ENCODE data around the gene CCDC70. TPM values are rescaled to one million over a fixed set of nuclear protein-coding genes. Genes with fewer than 3 reads are reported as not detected.
"Not testable (repeated sequence)": the region's sequence is repeated elsewhere in the genome, so short reads cannot be mapped to it uniquely, and the experiment has no call there.

Gene CCDC70
- total and polyA plus RNA-seq, 3 experiments from 2014 or later = not detected

GRCh38 chr13:51824712-51825111 is 37.1 kb upstream of the CCDC70 start:
- H3K27me3 ChIP-seq (ENCODE audit: insufficient read depth, low read length, poor library complexity, severe bottlenecking); H3K9me3 Mint-ChIP-seq; H3K36me3 ChIP-seq (ENCODE audit: insufficient read depth, low read length); H3K9me3 ChIP-seq (ENCODE audit: low read length); DNase-seq; H3K27ac ChIP-seq (ENCODE audit: low read depth, low read length); H3K36me3 Mint-ChIP-seq; H3K27me3 Mint-ChIP-seq: not testable (repeated sequence)
- ChIA-PET CTCF (interaction anchor here (1.6 to 6.3 kb wide), 5 partner anchors 10 to 22 kb away, joined by 3 to 109 read pairs (median 7); partner anchors contain the start of gene TMEM272), POLR2A (interaction anchor here (0.6 to 1.9 kb wide), 6 partner anchors 10 to 371 kb away, joined by 3 to 15 read pairs (median 4); partner anchors contain the start of gene INTS6)
- Mint-ChIP-seq H3K4me3 (peak overlapping the region; percentile 68 to 92 (median 86)), H3K4me1 (peaks cover 83 to 93% (median 92%) of the 10 kb centered on the region in 3 donors), H3K27ac (peak overlapping the region; percentile 90 to 97 (median 94))
- Histone ChIP-seq H3K4me3 (ENCODE audit: low read length) (peak overlapping the region; percentile 78), H3K4me1 (ENCODE audit: insufficient read depth, low read length) (peaks cover 96% of the 10 kb centered on the region)

- POLR2A ChIA-PET = interaction anchor here (0.6 to 1.9 kb wide), 10 partner anchors 10 to 379 kb away, joined by 3 to 15 read pairs (median 4); partner anchors contain the start of gene INTS6
Observed at GRCh38 chr13:51825165-51825592, 36.6 kb upstream of the CCDC70 start.

GRCh38 chr13:51825681-51826254 is 36.0 kb upstream of the CCDC70 start:
- DNase-seq = peak in 1 of 5 donors; percentile 25
- no peaks in the 10 kb centered on the region for H3K27me3 Mint-ChIP-seq
- peaks cover 72 to 88% (median 86%) of the 10 kb centered on the region in 3 donors for H3K4me1 Mint-ChIP-seq
- no peaks in the 10 kb centered on the region for H3K36me3 Mint-ChIP-seq
- no peaks in the 10 kb centered on the region for H3K9me3 Mint-ChIP-seq
- H3K27me3 ChIP-seq (ENCODE audit: insufficient read depth, low read length, poor library complexity, severe bottlenecking) = no peaks in the 10 kb centered on the region
- ChIA-PET CTCF (interaction anchor here (0.8 to 6.3 kb wide), 7 partner anchors 9 to 23 kb away, joined by 3 to 109 read pairs (median 7); partner anchors contain the start of gene TMEM272), POLR2A (interaction anchor here (0.6 to 1.9 kb wide), 10 partner anchors 10 to 702 kb away, joined by 3 to 15 read pairs (median 5); partner anchors contain the start of gene INTS6)
- H3K4me3 ChIP-seq (ENCODE audit: low read length) = peak overlapping the region; percentile 78
- H3K4me3 Mint-ChIP-seq = peak overlapping the region; percentile 68 to 92 (median 86)
- H3K9me3 ChIP-seq (ENCODE audit: low read length) = no peaks in the 10 kb centered on the region
- no peaks in the 10 kb centered on the region for H3K36me3 ChIP-seq (ENCODE audit: insufficient read depth, low read length)
- H3K27ac ChIP-seq (ENCODE audit: low read depth, low read length) = peak overlapping the region; percentile 25
- peak overlapping the region; percentile 90 to 97 (median 94) for H3K27ac Mint-ChIP-seq
- peaks cover 92% of the 10 kb centered on the region for H3K4me1 ChIP-seq (ENCODE audit: insufficient read depth, low read length)

More at GRCh38 chr13:51825165-51825592, 36.6 kb upstream of the CCDC70 start:
- H3K27ac Mint-ChIP-seq = peak overlapping the region; percentile 90 to 97 (median 94)
- Histone ChIP-seq H3K27me3 (ENCODE audit: insufficient read depth, low read length, poor library complexity, severe bottlenecking) (no peaks in the 10 kb centered on the region), H3K27ac (ENCODE audit: low read depth, low read length) (no peak overlapping the region), H3K4me3 (ENCODE audit: low read length) (peak overlapping the region; percentile 78), H3K4me1 (ENCODE audit: insufficient read depth, low read length) (peaks cover 96% of the 10 kb centered on the region), H3K9me3 (ENCODE audit: low read length) (no peaks in the 10 kb centered on the region), H3K36me3 (ENCODE audit: insufficient read depth, low read length) (no peaks in the 10 kb centered on the region)
- no peaks in the 10 kb centered on the region for H3K27me3 Mint-ChIP-seq
- H3K9me3 Mint-ChIP-seq = no peaks in the 10 kb centered on the region
- H3K4me1 Mint-ChIP-seq = peaks cover 78 to 93% (median 91%) of the 10 kb centered on the region in 3 donors
- H3K4me3 Mint-ChIP-seq = peak overlapping the region; percentile 68 to 92 (median 86)
- no peaks in the 10 kb centered on the region for H3K36me3 Mint-ChIP-seq
- CTCF ChIA-PET = interaction anchor here (1.6 to 6.3 kb wide), 5 partner anchors 11 to 22 kb away, joined by 3 to 109 read pairs (median 7); partner anchors contain the start of gene TMEM272
- DNase-seq = peak in 2 of 5 donors; percentile 71 to 82

- peaks cover 64 to 81% (median 78%) of the 10 kb centered on the region in 3 donors for H3K4me1 Mint-ChIP-seq
Observed at GRCh38 chr13:51826606-51827005, 35.2 kb upstream of the CCDC70 start.

GRCh38 chr13:51827254-51827653 is 34.5 kb upstream of the CCDC70 start:
- H3K4me1 ChIP-seq (ENCODE audit: insufficient read depth, low read length) = peaks cover 84% of the 10 kb centered on the region
- no peaks in the 10 kb centered on the region for H3K9me3 Mint-ChIP-seq
- H3K27ac Mint-ChIP-seq = peak overlapping the region; percentile 86 to 97 (median 94)
- no peaks in the 10 kb centered on the region for H3K36me3 ChIP-seq (ENCODE audit: insufficient read depth, low read length)
- H3K27me3 ChIP-seq (ENCODE audit: insufficient read depth, low read length, poor library complexity, severe bottlenecking) = no peaks in the 10 kb centered on the region
- H3K9me3 ChIP-seq (ENCODE audit: low read length) = no peaks in the 10 kb centered on the region
- H3K4me3 Mint-ChIP-seq = peak overlapping the region in 6 of 7 donors; percentile 49 to 90 (median 72)
- POLR2A ChIA-PET = interaction anchor here (1.9 kb wide), 1 partner anchor 12 kb away, joined by 8 read pairs; no protein-coding TSS in a partner anchor
- DNase-seq = no peak
- H3K4me1 Mint-ChIP-seq = peaks cover 61 to 81% (median 78%) of the 10 kb centered on the region in 3 donors
- CTCF ChIA-PET = interaction anchor here (0.7 to 6.3 kb wide), 6 partner anchors 13 to 300 kb away, joined by 3 to 109 read pairs (median 6); partner anchors contain the start of gene TMEM272
- H3K4me3 ChIP-seq (ENCODE audit: low read length) = peak overlapping the region; percentile 78
- H3K27ac ChIP-seq (ENCODE audit: low read depth, low read length) = no peak overlapping the region
- H3K27me3 Mint-ChIP-seq = no peaks in the 10 kb centered on the region
- no peaks in the 10 kb centered on the region for H3K36me3 Mint-ChIP-seq

More at GRCh38 chr13:51826606-51827005, 35.2 kb upstream of the CCDC70 start:
- no peaks in the 10 kb centered on the region for H3K36me3 ChIP-seq (ENCODE audit: insufficient read depth, low read length)
- Mint-ChIP-seq H3K27me3 (no peaks in the 10 kb centered on the region), H3K9me3 (no peaks in the 10 kb centered on the region), H3K27ac (peak overlapping the region; percentile 90 to 97 (median 94)), H3K4me3 (peak overlapping the region in 6 of 7 donors; percentile 68 to 90 (median 81)), H3K36me3 (no peaks in the 10 kb centered on the region)
- peaks cover 84% of the 10 kb centered on the region for H3K4me1 ChIP-seq (ENCODE audit: insufficient read depth, low read length)
- DNase-seq = peak in 1 of 5 donors; percentile 42
- H3K27me3 ChIP-seq (ENCODE audit: insufficient read depth, low read length, poor library complexity, severe bottlenecking) = no peaks in the 10 kb centered on the region
- no peaks in the 10 kb centered on the region for H3K9me3 ChIP-seq (ENCODE audit: low read length)
- H3K27ac ChIP-seq (ENCODE audit: low read depth, low read length) = peak overlapping the region; percentile 25
- peak overlapping the region; percentile 78 for H3K4me3 ChIP-seq (ENCODE audit: low read length)
- ChIA-PET POLR2A (interaction anchor here (1.2 to 1.9 kb wide), 3 partner anchors 11 to 373 kb away, joined by 5 to 15 read pairs (median 8); partner anchors contain the start of gene INTS6), CTCF (interaction anchor here (0.7 to 6.3 kb wide), 6 partner anchors 11 to 23 kb away, joined by 3 to 109 read pairs (median 7); partner anchors contain the start of gene TMEM272)

GRCh38 chr13:51828730-51829567 is 32.8 kb upstream of the CCDC70 start:
- H3K36me3 ChIP-seq (ENCODE audit: insufficient read depth, low read length) = no peaks in the 10 kb centered on the region
- peak overlapping the region in 1 of 7 donors; percentile 33 for H3K4me3 Mint-ChIP-seq
- no peak overlapping the region for H3K27ac ChIP-seq (ENCODE audit: low read depth, low read length)
- no peak overlapping the region for H3K4me3 ChIP-seq (ENCODE audit: low read length)
- H3K4me1 ChIP-seq (ENCODE audit: insufficient read depth, low read length) = peaks cover 72% of the 10 kb centered on the region
- H3K36me3 Mint-ChIP-seq = no peaks in the 10 kb centered on the region
- ChIA-PET POLR2A (no interaction called here), CTCF (interaction anchor here (0.8 to 6.3 kb wide), 4 partner anchors 10 to 298 kb away, joined by 3 to 109 read pairs (median 3); no protein-coding TSS in a partner anchor)
- H3K9me3 ChIP-seq (ENCODE audit: low read length) = no peaks in the 10 kb centered on the region
- no peaks in the 10 kb centered on the region for H3K9me3 Mint-ChIP-seq
- H3K27me3 Mint-ChIP-seq = no peaks in the 10 kb centered on the region
- H3K27me3 ChIP-seq (ENCODE audit: insufficient read depth, low read length, poor library complexity, severe bottlenecking) = no peaks in the 10 kb centered on the region
- DNase-seq = no peak
- peak overlapping the region in 2 of 8 donors; percentile 66 to 79 for H3K27ac Mint-ChIP-seq
- H3K4me1 Mint-ChIP-seq = peaks cover 51 to 70% (median 65%) of the 10 kb centered on the region in 3 donors

- POLR2A ChIA-PET = no interaction called here
Observed at GRCh38 chr13:51829568-51829899, 32.2 kb upstream of the CCDC70 start.

More at GRCh38 chr13:51829568-51829899, 32.2 kb upstream of the CCDC70 start:
- CTCF ChIA-PET = interaction anchor here (0.8 to 6.3 kb wide), 3 partner anchors 10 to 15 kb away, joined by 3 to 109 read pairs (median 3); no protein-coding TSS in a partner anchor
- Mint-ChIP-seq H3K9me3 (no peaks in the 10 kb centered on the region), H3K27me3 (no peaks in the 10 kb centered on the region), H3K4me1 (peaks cover 45 to 68% (median 62%) of the 10 kb centered on the region in 3 donors), H3K27ac (peak overlapping the region in 1 of 8 donors; percentile 72), H3K4me3 (no peak overlapping the region), H3K36me3 (no peaks in the 10 kb centered on the region)
- H3K27me3 ChIP-seq (ENCODE audit: insufficient read depth, low read length, poor library complexity, severe bottlenecking) = no peaks in the 10 kb centered on the region
- peaks cover 66% of the 10 kb centered on the region for H3K4me1 ChIP-seq (ENCODE audit: insufficient read depth, low read length)
- H3K9me3 ChIP-seq (ENCODE audit: low read length) = no peaks in the 10 kb centered on the region
- no peak for DNase-seq
- H3K27ac ChIP-seq (ENCODE audit: low read depth, low read length) = no peak overlapping the region
- no peaks in the 10 kb centered on the region for H3K36me3 ChIP-seq (ENCODE audit: insufficient read depth, low read length)
- no peak overlapping the region for H3K4me3 ChIP-seq (ENCODE audit: low read length)
